KMS-11 (cell line): Measurements from ENCODE around the gene SUGP2.

Experiments
- H2AFZ ChIP-seq: fragments of 200-600 bp; sonication (generic); 2 replicates; pipeline ENCODE4 v1.6.1; 2016; ENCODE audit warnings: antibody characterized with exemption, mixed run types, low read depth
- H3K27ac ChIP-seq: fragments of 200-600 bp; sonication (generic); 2 replicates; pipeline ENCODE4 v1.6.1; 2016; ENCODE audit warnings: mild to moderate bottlenecking, mixed run types
- H3K27me3 ChIP-seq: fragments of 200-600 bp; sonication (generic); 2 replicates; pipeline ENCODE4 v1.6.1; 2017; ENCODE audit warnings: mild to moderate bottlenecking, low read depth, mixed run types, moderate library complexity; ENCODE audit not compliant: insufficient read depth
- H3K36me3 ChIP-seq: fragments of 200-600 bp; sonication (generic); 2 replicates; pipeline ENCODE4 v1.6.1; 2017; ENCODE audit warnings: mild to moderate bottlenecking, mixed run types; ENCODE audit not compliant: insufficient read depth
- H3K4me1 ChIP-seq: fragments of 200-600 bp; sonication (generic); 2 replicates; pipeline ENCODE4 v1.6.1; 2016; ENCODE audit warnings: mild to moderate bottlenecking, low read depth, mixed run types; ENCODE audit not compliant: poor library complexity, severe bottlenecking
- H3K4me2 ChIP-seq: fragments of 200-600 bp; sonication (generic); 2 replicates; pipeline ENCODE4 v1.7.0; 2016; ENCODE audit warnings: mild to moderate bottlenecking, mixed run types
- H3K4me3 ChIP-seq: fragments of 200-600 bp; sonication (generic); IDR thresholded peaks from 2 replicates; pipeline ENCODE4 v1.6.1; 2017; ENCODE audit warnings: low read depth, low read length, mixed read lengths; ENCODE audit not compliant: insufficient read depth
- H3K79me2 ChIP-seq: fragments of 200-600 bp; sonication (generic); 2 replicates; pipeline ENCODE4 v1.6.1; 2016; ENCODE audit warnings: low read depth, mixed run types; ENCODE audit not compliant: insufficient read depth
- H3K9ac ChIP-seq: fragments of 200-600 bp; sonication (generic); 2 replicates; pipeline ENCODE4 v1.6.1; 2016; ENCODE audit warnings: mild to moderate bottlenecking, mixed run types
- H4K20me1 ChIP-seq: fragments of 200-600 bp; sonication (generic); 2 replicates; pipeline ENCODE4 v1.6.1; 2016; ENCODE audit warnings: mild to moderate bottlenecking, mixed run types; ENCODE audit not compliant: insufficient read depth
- CTCF ChIP-seq: fragments of 200-600 bp; sonication (generic); conservative IDR thresholded peaks from 2 replicates; pipeline ENCODE4 v1.6.1; 2017; ENCODE audit warnings: low read depth, mild to moderate bottlenecking, antibody characterized with exemption, low read length, moderate library complexity, mixed read lengths

The SUGP2 gene

GRCh38 chr19:19004144-19004543 lies 29.2 kb downstream of the SUGP2 start:
- Histone ChIP-seq H3K9ac (no peak overlapping the region), H3K36me3 (0 out of 2 replicates have a peak, but pooled peaks cover 4% of the 10 kb centered on the region), H3K4me1 (peaks cover 16% of the 10 kb centered on the region), H3K4me2 (no peak overlapping the region), H3K27ac (no peak overlapping the region), H3K79me2 (no peaks in the 10 kb centered on the region), H4K20me1 (no peaks in the 10 kb centered on the region), H2AFZ (no peak overlapping the region), H3K4me3 (no peak overlapping the region), H3K27me3 (no peaks in the 10 kb centered on the region)
- no peak for TF ChIP-seq CTCF

GRCh38 chr19:18999896-19000620 lies 33.3 kb downstream of the SUGP2 start:
- Histone ChIP-seq H3K4me2 (no peak overlapping the region), H3K27ac (no peak overlapping the region), H4K20me1 (no peaks in the 10 kb centered on the region), H3K4me3 (no peak overlapping the region), H3K36me3 (0 out of 2 replicates have a peak, but pooled peaks cover 4% of the 10 kb centered on the region), H3K79me2 (no peaks in the 10 kb centered on the region), H2AFZ (no peak overlapping the region), H3K27me3 (no peaks in the 10 kb centered on the region), H3K9ac (no peak overlapping the region), H3K4me1 (peaks cover 18% of the 10 kb centered on the region)
- TF ChIP-seq CTCF, result 0 out of 2 replicates have a peak, but pooled peaks have one; percentile 28

- H3K36me3 ChIP-seq, result 0 out of 2 replicates have a peak, but pooled peaks cover 4% of the 10 kb centered on the region
- no peak overlapping the region for H3K9ac ChIP-seq
Observed at GRCh38 chr19:18999016-18999758, 34.1 kb downstream of the SUGP2 start.

GRCh38 chr19:18998276-18998675 lies 35.0 kb downstream of the SUGP2 start:
- H3K4me2 ChIP-seq, result no peak overlapping the region
- no peak for TF ChIP-seq CTCF
- H3K4me1 ChIP-seq, result peaks cover 18% of the 10 kb centered on the region
- no peak overlapping the region for H3K4me3 ChIP-seq
- no peak overlapping the region for H2AFZ ChIP-seq
- no peaks in the 10 kb centered on the region for H4K20me1 ChIP-seq
- no peak overlapping the region for H3K27ac ChIP-seq
- peaks cover 4% of the 10 kb centered on the region; the same call in 1 of the 2 replicates for H3K36me3 ChIP-seq
- H3K27me3 ChIP-seq, result no peaks in the 10 kb centered on the region
- no peaks in the 10 kb centered on the region for H3K79me2 ChIP-seq
- no peak overlapping the region for H3K9ac ChIP-seq

More at GRCh38 chr19:18999016-18999758, 34.1 kb downstream of the SUGP2 start:
- Histone ChIP-seq H3K4me3 (no peak overlapping the region), H3K27me3 (no peaks in the 10 kb centered on the region), H3K79me2 (no peaks in the 10 kb centered on the region), H4K20me1 (no peaks in the 10 kb centered on the region), H3K4me1 (peaks cover 18% of the 10 kb centered on the region), H3K4me2 (no peak overlapping the region), H3K27ac (no peak overlapping the region), H2AFZ (no peak overlapping the region)
- no peak for TF ChIP-seq CTCF
